Prostate gland (tissue), 2 donors: ENCODE results near the gene CARS1.

Experiments
- POLR2A ChIP-seq: fragments of 450-650 bp; IDR thresholded peaks from one replicate; pipeline ENCODE4 v1.6.1; 2016; ENCODE audit warnings: antibody characterized with exemption, mild to moderate bottlenecking
- TF ChIP-seq, protein P1 (sequence below), 4 experiments: fragments of 200-600 bp in 2 of 4; fragments of 450-650 bp in 2 of 4; sonication (generic) in 2 of 4; IDR thresholded peaks; 1 replicate in 3 of 4; 2 replicates in 1 of 4; pipeline ENCODE4 v1.5.1; 2016 to 2019; ENCODE audit warnings: antibody characterized with exemption in 4 of 4, mild to moderate bottlenecking in 2 of 4, moderate library complexity in 2 of 4

GRCh38 chr11:3010004-3010403, 47.2 kb downstream of the CARS1 start:
- TF ChIP-seq POLR2A = no peak
- TF ChIP-seq, protein P1, sequence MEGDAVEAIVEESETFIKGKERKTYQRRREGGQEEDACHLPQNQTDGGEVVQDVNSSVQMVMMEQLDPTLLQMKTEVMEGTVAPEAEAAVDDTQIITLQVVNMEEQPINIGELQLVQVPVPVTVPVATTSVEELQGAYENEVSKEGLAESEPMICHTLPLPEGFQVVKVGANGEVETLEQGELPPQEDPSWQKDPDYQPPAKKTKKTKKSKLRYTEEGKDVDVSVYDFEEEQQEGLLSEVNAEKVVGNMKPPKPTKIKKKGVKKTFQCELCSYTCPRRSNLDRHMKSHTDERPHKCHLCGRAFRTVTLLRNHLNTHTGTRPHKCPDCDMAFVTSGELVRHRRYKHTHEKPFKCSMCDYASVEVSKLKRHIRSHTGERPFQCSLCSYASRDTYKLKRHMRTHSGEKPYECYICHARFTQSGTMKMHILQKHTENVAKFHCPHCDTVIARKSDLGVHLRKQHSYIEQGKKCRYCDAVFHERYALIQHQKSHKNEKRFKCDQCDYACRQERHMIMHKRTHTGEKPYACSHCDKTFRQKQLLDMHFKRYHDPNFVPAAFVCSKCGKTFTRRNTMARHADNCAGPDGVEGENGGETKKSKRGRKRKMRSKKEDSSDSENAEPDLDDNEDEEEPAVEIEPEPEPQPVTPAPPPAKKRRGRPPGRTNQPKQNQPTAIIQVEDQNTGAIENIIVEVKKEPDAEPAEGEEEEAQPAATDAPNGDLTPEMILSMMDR (IDR thresholded peaks at IDR 0.05) = no peak
